Upper lobe of right lung (tissue), 1 donor: ENCODE measurements around the gene KCNJ9. TPM values are rescaled to one million over a fixed set of nuclear protein-coding genes. Genes with fewer than 3 reads are reported as not detected.

Source experiments
- ATAC-seq: fragments of 200-7000 bp; cut with Tn5 transposase; one replicate; pipeline ENCODE4 v1.9.1; 2020; ENCODE audit warnings: mild to moderate bottlenecking, moderate library complexity
- DNase-seq: peaks from one replicate; pipeline ENCODE4 v3.0.0-alpha.2; 2020
- H3K27ac ChIP-seq: fragments of 200-600 bp; one replicate; pipeline ENCODE4 v1.8.0; 2022
- H3K27me3 ChIP-seq: fragments of 200-600 bp; one replicate; pipeline ENCODE4 v1.8.0; 2022; ENCODE audit warnings: mild to moderate bottlenecking
- H3K36me3 ChIP-seq: fragments of 200-600 bp; one replicate; pipeline ENCODE4 v1.8.0; 2022
- H3K4me1 ChIP-seq: fragments of 200-600 bp; one replicate; pipeline ENCODE4 v1.8.0; 2022
- H3K4me3 ChIP-seq: fragments of 200-600 bp; one replicate; pipeline ENCODE4 v1.8.0; 2022; ENCODE audit warnings: mild to moderate bottlenecking
- H3K9me3 ChIP-seq: fragments of 200-600 bp; one replicate; pipeline ENCODE4 v1.8.0; 2022
- CTCF ChIP-seq: fragments of 200-600 bp; IDR thresholded peaks from one replicate; pipeline ENCODE4 v1.8.0; 2022; ENCODE audit warnings: antibody characterized with exemption
- intact Hi-C: fragments of 100-400 bp; cut with DNase I; formaldehyde crosslinking; loops from one replicate; pipeline ENCODE4 v1.11.0; 2022
- total RNA-seq: library from RNA; stranded (reverse); fragmentation: NEBNext Ultra II Directional; extraction: Animal tissue kit (Norgen Biotek cat#: 25700); gene quantifications from one replicate; pipeline ENCODE4 v1.2.1, GENCODE V29; 2021
- donor health status: DM: no; HTN: yes; CAD: no; lungs with severe emphysema.

The KCNJ9 gene
- total RNA-seq, 1 donor from 2014 or later = not detected

- TF ChIP-seq CTCF = no peak
- intact Hi-C loops = no loop called here
- H3K27me3 ChIP-seq = no peaks in the 10 kb centered on the region
- no peaks in the 10 kb centered on the region for H3K36me3 ChIP-seq
- DNase-seq (no peak), ATAC-seq (no peak)
- no peaks in the 10 kb centered on the region for H3K4me1 ChIP-seq
- H3K27ac ChIP-seq = no peak overlapping the region
- no peak overlapping the region for H3K4me3 ChIP-seq
- no peaks in the 10 kb centered on the region for H3K9me3 ChIP-seq
These were observed 58.5 kb downstream of the KCNJ9 start for GRCh38 chr1:160139840-160140239.

Other genes starting within 250 kb of the KCNJ9 start
- not detected for gene VSIG8, start 218.9 kb upstream of the KCNJ9 start, total RNA-seq
- 1.9 TPM for gene CFAP45, start 181.4 kb upstream of the KCNJ9 start, total RNA-seq
- 435 TPM for gene TAGLN2, start 156.0 kb upstream of the KCNJ9 start, total RNA-seq
- gene IGSF9, start 135.9 kb upstream of the KCNJ9 start, total RNA-seq = 2.2 TPM
- gene SLAMF9, start 127.3 kb upstream of the KCNJ9 start, total RNA-seq = not detected
- gene PIGM, start 49.5 kb upstream of the KCNJ9 start, total RNA-seq = 7.1 TPM
- not detected for gene KCNJ10, start 11.4 kb upstream of the KCNJ9 start, total RNA-seq
- 37.5 TPM for gene IGSF8, start 17.1 kb downstream of the KCNJ9 start, total RNA-seq
- 5.6 TPM for gene ATP1A2, start 34.2 kb downstream of the KCNJ9 start, total RNA-seq
- 0.96 TPM for gene ATP1A4, start 70.1 kb downstream of the KCNJ9 start, total RNA-seq
- gene CASQ1, start 109.0 kb downstream of the KCNJ9 start, total RNA-seq = 0.41 TPM
- 175 TPM for gene PEA15, start 123.8 kb downstream of the KCNJ9 start, total RNA-seq
- gene DCAF8, start 181.0 kb downstream of the KCNJ9 start, total RNA-seq = 130 TPM
- 64.2 TPM for gene PEX19, start 203.6 kb downstream of the KCNJ9 start, total RNA-seq